NAMALWA (cell line): ENCODE data around the gene PDZK1.
"Not testable (repeated sequence)": the region's sequence is repeated elsewhere in the genome, so short reads cannot be mapped to it uniquely, and the experiment has no call there.

Experiments used
- DNase-seq: peaks from one replicate; pipeline ENCODE4 v3.0.0-alpha.2; 2015; ENCODE audit warnings: low spot score

The PDZK1 gene

GRCh38 chr1:145707183-145707867 lies at the start of gene PDZK1:
Gene PDZK1 (minus strand): TSS chr1:145707368. CDS start chr1:145688021, 19,347 bp downstream.
- no peak for DNase-seq

- DNase-seq: no peak
Measured at GRCh38 chr1:145751491-145752037, 44.4 kb upstream of the PDZK1 start.

GRCh38 chr1:145750426-145750825 lies 43.3 kb upstream of the PDZK1 start:
- no peak for DNase-seq

- no peak for DNase-seq
Measured at GRCh38 chr1:145747398-145748247, 40.5 kb upstream of the PDZK1 start.

DNA sequence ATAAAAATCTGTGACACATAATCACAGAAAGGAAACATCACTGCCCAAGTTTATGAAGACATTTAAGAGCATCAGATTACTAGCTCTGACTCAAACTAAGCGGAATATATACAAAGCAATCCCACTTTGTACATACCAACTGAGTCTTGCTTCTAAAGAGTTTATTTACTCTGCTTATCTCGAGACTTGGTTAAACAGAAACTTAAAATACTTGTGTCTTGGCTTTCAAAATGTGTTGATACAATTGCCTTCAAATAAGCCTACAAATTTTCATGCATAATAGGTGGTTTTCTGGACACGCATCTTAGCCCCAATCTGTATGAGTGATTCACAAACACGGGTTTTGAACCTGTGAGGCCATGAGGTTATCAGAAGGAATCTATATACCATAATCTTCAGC lies 33.1 kb upstream of the PDZK1 start:
- DNase-seq: no peak

GRCh38 chr1:145736191-145736590 lies 29.0 kb upstream of the PDZK1 start:
- DNase-seq: no peak

DNA sequence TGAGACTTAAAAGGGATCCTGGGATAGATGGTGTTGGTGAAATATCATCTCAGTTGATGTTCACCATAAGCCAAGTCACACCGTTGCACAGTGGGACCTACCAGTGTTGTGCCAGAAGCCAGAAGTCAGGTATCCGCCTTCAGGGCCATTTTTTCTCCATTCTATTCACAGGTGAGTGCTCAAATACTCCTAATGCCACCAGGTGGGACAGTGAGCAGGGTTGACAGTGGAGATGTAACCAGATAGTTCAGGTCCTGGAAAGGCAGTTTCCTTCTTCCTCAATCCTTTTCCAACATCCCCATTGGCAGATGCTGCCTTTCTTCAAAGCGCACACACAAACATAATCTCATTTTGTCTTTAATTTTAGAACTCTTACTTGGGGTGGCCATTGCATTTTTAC lies 23.7 kb upstream of the PDZK1 start:
- no peak for DNase-seq

GRCh38 chr1:145730467-145730866 lies 23.3 kb upstream of the PDZK1 start:
- no peak for DNase-seq

DNA sequence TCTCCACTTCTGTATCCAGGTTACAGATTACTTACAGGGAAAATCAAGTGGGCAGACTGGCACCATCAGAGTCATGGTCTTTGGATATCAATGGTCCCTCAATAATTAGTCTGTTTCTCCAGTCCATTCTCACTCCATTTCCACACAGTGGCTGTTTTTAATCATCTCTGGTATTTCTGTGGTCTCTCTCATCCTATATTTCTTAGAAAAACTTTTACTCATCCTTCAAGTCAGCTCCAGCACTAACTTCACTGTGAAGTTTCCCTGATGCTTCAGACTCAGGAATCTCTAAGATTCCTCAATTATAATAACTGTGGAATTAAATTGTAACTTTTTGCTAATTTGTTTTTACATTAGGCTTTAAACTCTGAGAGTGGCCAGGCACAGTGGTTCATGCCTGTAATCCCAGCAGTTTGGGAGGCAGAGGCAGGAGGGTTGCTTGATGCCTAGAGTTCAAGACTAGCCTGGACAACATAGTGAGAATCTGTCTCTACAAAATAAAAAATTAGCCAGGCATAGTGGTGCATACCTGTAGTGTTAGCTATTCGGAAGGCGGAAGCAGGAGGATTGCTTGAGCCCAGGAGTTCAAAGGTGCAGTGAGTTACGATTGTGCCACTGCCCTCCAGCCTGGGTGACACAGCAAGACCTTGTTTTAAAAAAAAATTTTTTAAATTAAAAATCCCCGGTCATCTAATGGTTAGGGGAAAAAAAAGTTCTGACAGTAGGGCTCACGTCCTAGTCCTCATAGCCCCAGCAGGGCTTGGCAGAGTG lies 22.7 kb upstream of the PDZK1 start:
- no peak for DNase-seq

GRCh38 chr1:145729196-145729595 lies 22.0 kb upstream of the PDZK1 start:
- no peak for DNase-seq

DNA sequence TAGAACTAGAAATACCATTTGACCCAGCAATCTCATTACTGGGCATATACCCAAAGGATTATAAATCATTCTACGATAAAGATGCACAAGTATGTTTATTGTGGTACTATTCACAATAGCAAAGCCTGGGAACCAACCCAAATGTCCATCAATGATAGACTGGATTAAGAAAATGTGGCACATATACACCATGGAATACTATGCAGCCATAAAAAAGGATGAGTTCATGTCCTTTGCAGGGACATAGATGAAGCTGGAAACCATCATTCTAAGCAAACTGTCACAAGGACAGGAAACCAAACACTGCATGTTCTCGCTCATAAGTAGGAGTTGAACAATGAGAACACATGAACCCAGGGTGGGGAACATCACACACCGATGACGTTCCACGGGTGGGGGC lies 19.0 kb upstream of the PDZK1 start:
- not testable (repeated sequence) for DNase-seq

- DNase-seq: peak; percentile 76
Measured at GRCh38 chr1:145720878-145721671, 13.9 kb upstream of the PDZK1 start.

DNA sequence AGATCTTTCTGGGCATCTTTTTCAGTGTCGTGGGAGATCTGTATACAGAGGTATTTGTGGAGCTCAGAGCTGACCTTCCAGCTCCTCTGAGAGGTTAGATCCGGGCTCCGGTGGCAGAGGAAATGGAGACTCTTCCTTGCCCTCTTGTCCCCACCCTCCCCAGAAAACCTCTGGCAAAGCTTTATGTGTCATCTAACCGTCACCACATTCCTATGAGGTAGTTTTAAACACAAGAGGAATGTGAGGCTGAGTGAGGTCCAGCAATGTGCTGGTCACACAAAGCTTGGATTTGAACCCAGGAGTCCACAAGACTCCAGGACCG lies 13.3 kb upstream of the PDZK1 start:
- DNase-seq: no peak

GRCh38 chr1:145719230-145720079 lies 12.3 kb upstream of the PDZK1 start, which contains the start of gene CD160:
Gene CD160 (plus strand): TSS chr1:145719499. CDS start chr1:145728328, 8,829 bp downstream.
- DNase-seq: no peak

DNA sequence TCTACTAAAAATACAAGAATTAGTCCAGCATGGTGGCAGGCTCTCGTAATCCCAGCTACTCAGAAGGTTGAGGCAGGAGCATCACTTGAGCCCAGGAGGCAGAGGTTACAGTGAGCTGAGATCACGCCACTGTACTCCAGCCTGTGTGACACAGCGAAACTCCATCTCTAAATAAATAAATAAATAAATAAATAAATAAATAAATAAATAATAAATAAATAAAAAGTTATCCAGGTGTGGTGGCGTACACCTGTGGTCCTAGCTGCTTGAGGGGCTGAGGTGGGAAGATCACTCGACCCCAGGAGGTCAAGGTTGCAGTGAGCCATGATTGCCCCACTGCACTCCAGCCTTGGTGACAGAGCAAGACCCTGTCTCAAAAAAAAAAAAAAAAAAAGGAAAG lies 11.3 kb upstream of the PDZK1 start:
- not testable (repeated sequence) for DNase-seq

GRCh38 chr1:145717833-145718232 lies 10.7 kb upstream of the PDZK1 start:
- no peak for DNase-seq

DNA sequence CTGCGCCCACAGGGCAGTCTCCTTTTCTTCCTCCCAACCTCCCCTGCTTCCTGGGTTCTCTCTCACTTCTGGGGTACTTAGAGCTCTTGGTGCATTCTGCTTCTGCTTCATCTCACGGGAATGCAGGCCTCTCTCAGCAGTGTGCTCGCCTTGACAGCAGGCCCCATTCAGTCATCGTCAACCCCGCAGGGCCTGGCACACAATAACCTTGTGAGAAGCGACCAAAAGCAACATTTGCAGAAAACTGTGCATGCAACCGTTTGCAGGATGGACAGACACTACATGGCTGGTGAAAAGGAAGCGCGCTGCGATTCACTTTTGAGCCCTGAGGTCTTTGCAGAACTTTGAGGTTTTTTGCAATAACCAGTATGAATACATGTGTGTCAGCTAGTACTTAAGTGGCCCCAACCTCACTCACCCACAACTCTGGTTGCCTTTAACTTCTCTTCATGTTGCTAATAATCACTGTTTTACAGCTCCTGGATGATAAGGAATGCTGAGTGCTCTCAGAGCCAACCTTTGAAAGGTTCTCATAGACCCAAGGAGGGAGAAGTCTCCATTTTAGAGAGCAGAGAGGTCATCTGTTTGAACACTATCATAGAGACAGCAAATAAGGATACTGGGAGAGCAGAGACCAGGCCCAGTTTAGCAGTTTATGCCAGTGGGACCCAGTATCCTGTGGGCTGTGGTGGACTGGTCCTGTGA lies 9.6 kb upstream of the PDZK1 start:
- DNase-seq: no peak

DNA sequence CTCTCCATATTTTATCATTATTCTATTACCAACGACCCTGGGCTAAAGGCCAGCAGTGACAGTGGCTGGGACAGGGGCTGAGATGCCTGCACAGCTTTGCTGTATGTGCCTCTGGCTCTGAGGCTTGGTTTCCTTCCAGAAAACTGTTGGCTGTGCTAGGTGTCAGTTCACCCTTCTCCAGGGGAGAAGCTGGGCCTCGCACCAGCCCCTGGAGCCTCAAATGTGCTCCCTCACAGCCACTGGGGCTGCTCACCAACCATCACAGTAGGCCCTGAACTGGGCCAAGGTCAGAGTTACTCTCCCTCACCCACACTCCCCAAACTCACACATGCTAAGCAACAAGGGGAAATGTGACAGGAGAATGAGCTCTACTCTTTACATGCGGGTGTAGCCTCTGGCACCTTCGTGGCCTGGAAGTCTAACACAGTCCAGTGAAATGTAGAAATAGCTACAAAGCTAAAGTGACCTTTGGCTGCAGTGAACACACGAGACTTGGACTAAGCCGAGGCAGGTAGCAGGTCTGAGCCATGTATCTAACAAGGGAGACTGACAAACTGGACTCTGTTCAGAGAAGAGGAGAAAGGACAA lies 7.5 kb upstream of the PDZK1 start:
- no peak for DNase-seq

DNA sequence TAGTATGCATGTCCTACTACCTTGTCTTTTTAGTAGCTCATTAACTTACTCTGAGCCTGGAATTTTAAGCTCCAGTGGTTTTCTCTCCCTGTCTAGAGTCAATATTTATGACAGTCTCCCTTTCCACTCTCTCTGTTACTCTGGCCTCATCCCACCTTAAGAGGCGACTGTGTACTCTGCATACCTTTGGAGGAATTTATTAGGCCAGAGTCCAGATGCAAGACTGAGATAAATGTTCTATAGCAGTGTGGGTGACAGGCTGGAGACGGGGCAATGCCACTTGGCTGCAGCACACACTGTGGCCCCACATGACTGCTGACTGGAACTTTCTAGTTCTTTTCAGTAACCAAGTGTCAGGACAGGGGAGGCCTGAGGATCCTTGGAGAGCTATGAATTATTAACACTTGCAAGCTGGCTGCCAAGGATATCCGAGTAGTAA lies 4.1 kb upstream of the PDZK1 start:
- no peak for DNase-seq
